Stomach (tissue), 4 donors: ENCODE data around the gene UBE2D1.

Experiments
- POLR2A ChIP-seq, 4 donors: fragments of 450-650 bp; IDR thresholded peaks; one replicate each; pipeline ENCODE4 v1.6.1; 2016; ENCODE audit warnings: antibody characterized with exemption in 4 of 4, control low read depth in 2 of 4, mild to moderate bottlenecking in 1 of 4, moderate library complexity in 1 of 4
- POLR2AphosphoS5 ChIP-seq, 3 donors: sonication (generic); formaldehyde crosslinking; IDR thresholded peaks; one replicate each; pipeline ENCODE4 v1.6.1; 2016; ENCODE audit warnings: antibody characterized with exemption in 3 of 3
- TF ChIP-seq, protein P1 (sequence below), 7 experiments: fragments of 450-650 bp in 4 of 7; fragments of 200-600 bp in 3 of 7; sonication (generic) in 3 of 7; IDR thresholded peaks; one replicate each; pipeline ENCODE4 v1.5.1; 2016 to 2019; ENCODE audit warnings: antibody characterized with exemption in 7 of 7, control low read depth in 2 of 7, mild to moderate bottlenecking in 1 of 7

DNA sequence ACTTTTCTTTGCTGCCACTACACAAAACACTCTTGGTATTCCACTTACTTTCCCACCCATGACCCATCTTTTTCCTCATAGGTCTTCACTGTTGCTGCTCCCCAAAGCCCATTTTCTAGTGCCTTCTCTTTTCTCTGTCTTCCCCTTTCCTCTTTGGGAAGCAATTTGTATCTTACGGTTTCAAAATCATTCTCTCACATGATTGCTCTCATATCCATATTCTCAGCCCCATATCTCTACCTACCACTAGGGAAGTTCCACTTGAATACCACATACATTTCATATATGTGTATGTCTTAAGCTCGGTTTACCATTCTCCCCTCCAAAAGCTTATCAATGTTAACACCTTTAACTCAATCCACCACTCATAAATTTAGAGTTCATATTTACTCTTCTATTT, 3.2 kb upstream of the UBE2D1 start:
- TF ChIP-seq, protein P1, sequence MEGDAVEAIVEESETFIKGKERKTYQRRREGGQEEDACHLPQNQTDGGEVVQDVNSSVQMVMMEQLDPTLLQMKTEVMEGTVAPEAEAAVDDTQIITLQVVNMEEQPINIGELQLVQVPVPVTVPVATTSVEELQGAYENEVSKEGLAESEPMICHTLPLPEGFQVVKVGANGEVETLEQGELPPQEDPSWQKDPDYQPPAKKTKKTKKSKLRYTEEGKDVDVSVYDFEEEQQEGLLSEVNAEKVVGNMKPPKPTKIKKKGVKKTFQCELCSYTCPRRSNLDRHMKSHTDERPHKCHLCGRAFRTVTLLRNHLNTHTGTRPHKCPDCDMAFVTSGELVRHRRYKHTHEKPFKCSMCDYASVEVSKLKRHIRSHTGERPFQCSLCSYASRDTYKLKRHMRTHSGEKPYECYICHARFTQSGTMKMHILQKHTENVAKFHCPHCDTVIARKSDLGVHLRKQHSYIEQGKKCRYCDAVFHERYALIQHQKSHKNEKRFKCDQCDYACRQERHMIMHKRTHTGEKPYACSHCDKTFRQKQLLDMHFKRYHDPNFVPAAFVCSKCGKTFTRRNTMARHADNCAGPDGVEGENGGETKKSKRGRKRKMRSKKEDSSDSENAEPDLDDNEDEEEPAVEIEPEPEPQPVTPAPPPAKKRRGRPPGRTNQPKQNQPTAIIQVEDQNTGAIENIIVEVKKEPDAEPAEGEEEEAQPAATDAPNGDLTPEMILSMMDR (IDR thresholded peaks at IDR 0.05): no peak
- TF ChIP-seq POLR2AphosphoS5 (IDR thresholded peaks at IDR 0.05) (no peak), POLR2A (IDR thresholded peaks at IDR 0.05) (no peak)
